Measurements from ENCODE around the gene ZNF576.
"Not testable (repeated sequence)": the region's sequence is repeated elsewhere in the genome, so short reads cannot be mapped to it uniquely, and the experiment has no call there.

Gene ZNF576

GRCh38 chr19:43575156-43575950, 21.0 kb upstream of the ZNF576 start, which contains the start of the genes PINLYP and XRCC1:
Gene PINLYP (plus strand): TSS chr19:43575801. CDS start chr19:43577192, 1,391 bp downstream.
Gene XRCC1 (minus strand): TSS chr19:43575527. CDS start chr19:43575458, 69 bp downstream.
- peak; percentile 97 for DNase-seq

DNA sequence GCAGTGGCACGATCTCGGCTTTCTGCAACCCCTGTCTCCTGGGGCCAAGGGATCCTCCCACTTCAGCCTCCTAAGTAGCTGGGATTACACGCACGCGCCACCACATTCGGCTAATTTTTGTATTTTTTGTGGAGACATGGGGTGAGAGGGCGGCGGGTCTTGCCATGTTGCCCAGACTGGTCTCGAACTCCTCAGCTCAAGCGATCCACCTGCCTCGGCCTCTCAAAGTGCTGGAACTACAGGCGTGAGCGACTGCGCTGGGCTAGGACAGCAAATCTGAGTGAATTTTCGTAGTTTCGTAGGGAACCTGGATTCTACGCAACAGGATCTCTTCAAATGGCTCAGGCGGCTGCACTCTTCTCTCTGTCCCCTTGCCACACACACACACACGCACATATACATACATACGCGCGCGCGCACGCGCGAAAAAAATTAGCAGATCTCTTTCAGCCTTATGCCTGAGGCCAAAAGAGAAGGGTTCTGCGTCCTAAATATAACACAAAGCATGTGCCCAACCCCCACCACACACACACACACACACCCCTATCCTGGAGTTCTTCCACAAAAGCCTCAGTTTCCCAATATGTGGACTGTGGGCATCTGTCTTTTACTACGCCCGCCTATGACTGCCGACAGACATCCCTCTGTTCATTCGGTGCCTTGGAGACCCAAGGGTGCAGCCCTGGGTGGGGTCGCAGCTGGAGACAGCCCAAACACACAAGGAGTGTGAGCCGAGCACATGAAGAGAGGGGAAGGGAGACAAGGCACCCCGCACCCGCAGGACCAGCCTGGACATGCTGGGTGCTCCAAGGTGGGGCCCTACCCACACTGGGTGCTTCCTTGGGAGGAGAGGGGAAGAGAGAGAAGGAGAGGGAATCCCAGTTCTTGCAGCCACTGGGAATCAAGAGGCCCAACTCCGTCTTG, 20.2 kb upstream of the ZNF576 start:
- DNase-seq = no peak

DNA sequence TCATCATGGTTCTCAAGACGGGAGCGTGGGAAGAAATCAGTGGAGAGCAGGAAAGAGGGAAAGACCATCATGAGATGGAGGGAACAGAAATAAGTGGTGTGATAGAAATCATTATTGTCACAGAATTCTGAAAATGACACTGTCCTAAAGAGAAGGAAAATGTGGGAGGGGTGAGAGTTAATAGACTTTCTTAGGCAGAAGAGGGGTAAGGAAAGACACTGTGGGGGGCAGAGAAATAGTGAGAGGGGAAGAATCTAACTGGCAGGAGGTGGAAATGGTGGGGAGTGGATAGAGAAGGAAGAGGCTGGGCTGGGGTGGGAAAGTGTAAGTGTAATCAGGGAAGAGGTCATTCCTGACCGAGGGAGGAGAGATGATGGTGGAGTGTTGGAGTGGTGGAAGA, 17.6 kb upstream of the ZNF576 start:
- DNase-seq = no peak

DNA sequence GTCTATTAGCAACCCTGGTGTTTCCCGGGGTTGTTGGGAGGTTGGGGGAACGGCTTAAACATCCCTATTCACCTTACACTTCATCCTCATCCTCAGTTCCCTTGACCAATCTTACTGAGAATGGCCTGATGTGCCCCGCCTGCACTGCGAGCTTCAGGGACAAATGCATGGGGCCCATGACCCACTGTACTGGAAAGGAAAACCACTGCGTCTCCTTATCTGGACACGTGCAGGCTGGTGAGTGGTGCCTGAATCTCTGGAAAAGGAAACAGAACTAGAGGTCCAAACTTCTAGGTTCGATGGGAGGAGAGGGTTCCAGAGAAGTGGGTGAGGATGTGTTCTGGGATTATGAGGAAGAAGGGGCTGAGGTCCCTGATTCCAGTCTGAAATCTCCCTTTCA, 14.9 kb upstream of the ZNF576 start:
- no peak for DNase-seq

DNA sequence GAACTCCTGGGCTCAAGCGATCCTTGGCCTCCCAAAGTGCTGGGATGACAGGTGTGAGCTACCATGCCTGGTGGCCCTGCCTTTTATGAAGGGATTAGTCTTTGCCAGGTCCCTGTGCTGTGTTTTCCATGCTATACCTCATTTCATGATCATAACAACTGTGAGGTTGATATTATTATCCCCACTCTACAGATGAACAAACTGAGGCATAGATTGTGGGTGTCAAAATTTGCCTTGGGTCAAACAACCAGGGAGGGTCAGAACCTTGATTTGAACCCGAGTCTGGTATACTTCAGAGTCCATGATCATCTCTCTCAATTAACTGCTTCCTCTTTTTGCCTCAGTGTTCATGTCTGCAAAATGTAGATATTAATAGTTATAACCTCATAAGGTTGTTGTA, 13.9 kb upstream of the ZNF576 start:
- DNase-seq = no peak

DNA sequence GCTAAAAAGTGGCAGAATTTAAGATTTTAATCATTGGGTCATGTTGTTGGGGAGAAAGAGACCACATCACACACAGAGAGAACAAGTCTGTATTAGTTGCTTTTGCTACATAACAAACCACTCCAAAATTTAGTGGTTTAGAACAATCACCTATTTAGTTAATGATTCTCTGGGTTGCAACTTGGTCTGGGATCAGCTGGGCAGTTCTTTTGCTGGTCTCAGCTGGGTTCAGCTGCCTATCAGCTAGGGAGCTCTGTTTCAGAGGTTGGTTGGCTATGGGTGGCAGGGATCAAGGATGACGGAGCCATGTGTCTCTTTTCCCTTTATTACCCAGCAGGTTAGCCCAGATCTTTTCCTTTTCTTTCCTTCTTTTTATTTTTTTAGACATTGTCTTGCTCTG, 11.9 kb upstream of the ZNF576 start:
- DNase-seq = no peak

GRCh38 chr19:43586346-43586745, 10.0 kb upstream of the ZNF576 start:
- no peak for DNase-seq

DNA sequence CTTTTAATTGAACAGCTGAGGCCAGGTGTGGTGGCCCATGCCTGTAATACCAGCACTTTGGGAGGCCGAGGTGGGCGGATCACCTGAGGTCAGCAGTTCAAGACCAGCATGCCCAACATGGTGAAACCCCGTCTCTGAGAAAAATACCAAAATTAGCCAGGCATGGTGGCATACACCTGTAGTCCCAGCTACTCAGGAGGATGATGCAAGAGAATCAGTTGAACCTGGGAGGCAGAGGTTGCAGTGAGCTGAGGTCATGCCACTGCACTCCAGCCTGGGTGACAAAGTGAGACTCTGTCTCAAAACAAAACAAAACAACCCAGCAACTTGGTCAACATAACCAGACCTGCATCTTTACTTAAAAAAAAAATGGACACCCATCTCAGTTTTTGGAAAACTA, 9.4 kb upstream of the ZNF576 start:
- not testable (repeated sequence) for DNase-seq

GRCh38 chr19:43589277-43589676, 7.1 kb upstream of the ZNF576 start:
- no peak for DNase-seq

GRCh38 chr19:43589678-43590077, 6.7 kb upstream of the ZNF576 start:
- no peak for DNase-seq

GRCh38 chr19:43591904-43592772, 4.3 kb upstream of the ZNF576 start:
- DNase-seq = no peak

DNA sequence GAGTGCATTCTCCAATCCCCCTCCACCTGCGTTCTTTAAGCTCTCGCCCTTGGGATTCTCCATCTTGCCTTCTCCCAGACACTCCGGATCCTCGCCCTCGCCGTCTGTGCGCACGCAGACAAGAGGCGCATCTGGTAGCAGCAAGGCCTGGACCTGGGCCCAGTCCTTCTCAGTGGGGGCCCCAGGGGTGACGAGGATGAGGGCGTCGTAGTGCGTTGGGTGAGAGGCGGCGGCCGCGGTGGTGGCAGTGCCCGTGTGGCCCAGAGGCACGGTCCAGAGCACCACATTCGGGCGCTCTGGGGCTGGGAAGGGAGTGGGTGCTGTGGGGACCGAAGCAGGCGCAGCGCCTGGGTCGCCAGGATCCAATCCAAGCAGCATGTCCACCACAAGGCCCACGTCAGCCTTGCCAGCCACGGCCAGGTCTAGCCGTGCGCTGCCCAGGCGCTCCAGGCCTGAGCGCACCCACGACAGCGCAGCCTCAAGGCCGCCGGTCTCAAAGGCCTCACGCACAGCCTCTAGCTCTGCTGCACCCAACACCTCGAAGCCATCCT, 3.5 kb upstream of the ZNF576 start:
- DNase-seq = no peak

DNA sequence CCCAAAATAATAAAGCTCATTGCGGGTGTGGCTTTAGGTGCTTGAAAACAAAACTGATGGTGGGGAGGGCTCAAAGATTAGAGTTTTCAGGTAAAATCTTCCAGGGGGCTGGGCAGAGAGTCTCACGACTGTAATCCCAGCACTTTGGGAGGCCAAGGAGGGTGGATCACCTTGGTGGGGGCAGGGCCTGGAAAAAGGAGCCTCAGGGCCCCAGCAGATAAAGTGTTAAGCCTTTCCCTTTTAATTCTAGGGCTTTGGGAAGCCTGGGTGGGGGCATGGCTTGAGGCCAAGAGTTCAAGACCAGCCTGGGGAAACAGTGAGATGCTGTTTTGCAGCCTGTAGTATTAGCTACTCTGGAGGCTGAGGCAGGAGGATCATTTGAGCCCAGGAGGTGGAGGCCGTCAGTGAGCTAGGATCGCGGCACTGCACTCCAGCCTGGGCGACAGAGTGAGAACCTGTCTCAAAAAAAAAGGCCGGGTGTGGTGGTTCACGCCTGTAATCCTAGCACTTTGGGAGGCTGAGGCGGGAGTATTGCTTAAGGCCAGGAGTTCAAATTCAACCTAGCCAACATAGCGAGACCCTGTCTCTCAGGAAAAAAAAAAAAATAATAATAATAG, 2.2 kb upstream of the ZNF576 start:
- DNase-seq = no peak

GRCh38 chr19:43594710-43595604, 1.4 kb upstream of the ZNF576 start:
- peak; percentile 71 for DNase-seq

- DNase-seq = peak; percentile 18
Observed at GRCh38 chr19:43595605-43595998, 793 bp upstream of the ZNF576 start.

- DNase-seq = no peak
Observed at GRCh38 chr19:43596842-43597461, 557 bp downstream of the ZNF576 start.

DNA sequence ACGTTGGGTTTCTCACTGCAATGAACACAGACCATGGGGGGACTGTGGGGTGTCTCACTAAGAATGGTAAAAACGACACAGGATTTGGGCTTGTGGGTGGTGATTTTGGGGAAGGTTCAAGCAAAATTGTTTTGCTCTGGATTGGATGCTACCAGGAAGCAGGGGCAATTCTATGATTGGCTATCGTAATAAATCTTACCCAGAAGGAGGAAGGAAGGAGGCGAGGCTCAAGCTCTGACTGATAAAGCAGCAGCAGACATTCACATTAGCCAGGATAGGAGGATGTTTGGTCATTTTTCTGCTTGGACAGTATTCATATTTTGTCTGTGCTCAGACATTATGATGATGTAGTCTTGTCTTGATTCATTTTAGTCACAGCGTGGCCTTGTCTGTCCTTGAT, 1.5 kb downstream of the ZNF576 start:
- DNase-seq = no peak

GRCh38 chr19:43598445-43599240, 2.2 kb downstream of the ZNF576 start:
- DNase-seq = no peak

GRCh38 chr19:43599635-43600295, 3.4 kb downstream of the ZNF576 start:
- no peak for DNase-seq
